GM19455 (cell line): ENCODE measurements around the gene DSC2.
"Not testable (repeated sequence)": the region's sequence is repeated elsewhere in the genome, so short reads cannot be mapped to it uniquely, and the experiment has no call there.

ENCODE experiments used
- ATAC-seq: cut with Tn5 transposase; IDR thresholded peaks from one replicate; pipeline ENCODE4 v1.9.1; 2021; ENCODE audit not compliant: unreplicated experiment

The DSC2 gene

GRCh38 chr18:31102025-31102684 lies at the start of gene DSC2:
Gene DSC2, minus strand, starts transcription at chr18:31102421. Its CDS starts 450 bp downstream, at chr18:31101971.
- no peak for ATAC-seq

GRCh38 chr18:31149351-31149750 lies 47.1 kb upstream of the DSC2 start:
- no peak for ATAC-seq

- ATAC-seq, result no peak
Measured at GRCh38 chr18:31148600-31148999, 46.4 kb upstream of the DSC2 start.

- ATAC-seq, result no peak
Measured at GRCh38 chr18:31146809-31147208, 44.6 kb upstream of the DSC2 start.

GRCh38 chr18:31143025-31143424 lies 40.8 kb upstream of the DSC2 start:
- ATAC-seq, result no peak

- no peak for ATAC-seq
Measured at GRCh38 chr18:31138709-31139108, 36.5 kb upstream of the DSC2 start.

- no peak for ATAC-seq
Measured at GRCh38 chr18:31134988-31135529, 32.8 kb upstream of the DSC2 start.

GRCh38 chr18:31129398-31130115 lies 27.3 kb upstream of the DSC2 start:
- ATAC-seq, result no peak

GRCh38 chr18:31125878-31126277 lies 23.7 kb upstream of the DSC2 start:
- no peak for ATAC-seq

- not testable (repeated sequence) for ATAC-seq
Measured at GRCh38 chr18:31123125-31123524, 20.9 kb upstream of the DSC2 start.

- no peak for ATAC-seq
Measured at GRCh38 chr18:31120594-31120993, 18.4 kb upstream of the DSC2 start.

GRCh38 chr18:31116853-31117595 lies 14.8 kb upstream of the DSC2 start:
- ATAC-seq, result no peak

GRCh38 chr18:31112804-31113203 lies 10.6 kb upstream of the DSC2 start:
- no peak for ATAC-seq

- ATAC-seq, result no peak
Measured at GRCh38 chr18:31105733-31106132, 3.5 kb upstream of the DSC2 start.

GRCh38 chr18:31104444-31104843 lies 2.2 kb upstream of the DSC2 start:
- ATAC-seq, result no peak

- ATAC-seq, result no peak
Measured at GRCh38 chr18:31103423-31103822, 1.2 kb upstream of the DSC2 start.

- no peak for ATAC-seq
Measured at GRCh38 chr18:31102941-31103340, 720 bp upstream of the DSC2 start.

- no peak for ATAC-seq
Measured at GRCh38 chr18:31101183-31102024, 817 bp downstream of the DSC2 start.

GRCh38 chr18:31100436-31101182 lies 1.6 kb downstream of the DSC2 start:
- ATAC-seq, result no peak
